Esophagus muscularis mucosa (tissue), 3 donors: Measurements from ENCODE around the gene RARB.

Experiments used
- EP300 ChIP-seq: sonication (generic); formaldehyde crosslinking; IDR thresholded peaks from one replicate; pipeline ENCODE4 v1.6.1; 2017; ENCODE audit warnings: antibody characterized with exemption
- TF ChIP-seq, protein P1 (sequence below), 3 experiments: fragments of 200-600 bp in 2 of 3; fragments of 450-650 bp in 1 of 3; sonication (generic) in 2 of 3; IDR thresholded peaks; one replicate each; pipeline ENCODE4 v1.5.1; 2017 to 2019; ENCODE audit warnings: antibody characterized with exemption in 3 of 3, mild to moderate bottlenecking in 2 of 3, moderate library complexity in 1 of 3

DNA sequence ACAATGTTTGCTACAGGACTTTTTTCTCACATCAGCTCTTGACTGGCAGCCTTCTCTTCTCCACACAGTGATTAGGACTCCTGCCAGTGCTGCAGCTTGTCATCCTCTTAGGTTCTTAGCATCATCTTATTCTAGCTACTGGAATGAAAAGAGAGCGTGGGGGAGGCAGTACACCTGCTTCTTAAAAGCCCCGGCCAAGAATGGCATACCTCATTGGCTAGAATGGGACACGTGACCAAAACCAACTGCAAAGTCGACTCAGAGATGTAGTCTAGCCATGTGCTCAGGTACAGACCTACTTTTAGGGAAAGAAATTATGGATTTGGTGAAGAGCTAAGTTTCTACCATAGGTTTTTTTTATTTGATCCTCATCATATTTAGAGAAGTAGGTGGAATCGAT lies 44.1 kb downstream of the RARB start:
- TF ChIP-seq, protein P1, sequence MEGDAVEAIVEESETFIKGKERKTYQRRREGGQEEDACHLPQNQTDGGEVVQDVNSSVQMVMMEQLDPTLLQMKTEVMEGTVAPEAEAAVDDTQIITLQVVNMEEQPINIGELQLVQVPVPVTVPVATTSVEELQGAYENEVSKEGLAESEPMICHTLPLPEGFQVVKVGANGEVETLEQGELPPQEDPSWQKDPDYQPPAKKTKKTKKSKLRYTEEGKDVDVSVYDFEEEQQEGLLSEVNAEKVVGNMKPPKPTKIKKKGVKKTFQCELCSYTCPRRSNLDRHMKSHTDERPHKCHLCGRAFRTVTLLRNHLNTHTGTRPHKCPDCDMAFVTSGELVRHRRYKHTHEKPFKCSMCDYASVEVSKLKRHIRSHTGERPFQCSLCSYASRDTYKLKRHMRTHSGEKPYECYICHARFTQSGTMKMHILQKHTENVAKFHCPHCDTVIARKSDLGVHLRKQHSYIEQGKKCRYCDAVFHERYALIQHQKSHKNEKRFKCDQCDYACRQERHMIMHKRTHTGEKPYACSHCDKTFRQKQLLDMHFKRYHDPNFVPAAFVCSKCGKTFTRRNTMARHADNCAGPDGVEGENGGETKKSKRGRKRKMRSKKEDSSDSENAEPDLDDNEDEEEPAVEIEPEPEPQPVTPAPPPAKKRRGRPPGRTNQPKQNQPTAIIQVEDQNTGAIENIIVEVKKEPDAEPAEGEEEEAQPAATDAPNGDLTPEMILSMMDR (IDR thresholded peaks at IDR 0.05) = no peak
- TF ChIP-seq EP300 = no peak
